Trophoblast cell (in vitro differentiated cells and primary cell): ENCODE results near the gene EFCAB9.

Source experiments
- DNase-seq, 2 donors: peaks; one replicate each; pipeline ENCODE4 v3.0.0-alpha.2; 2016
- H2AFZ ChIP-seq: 2 replicates; pipeline ENCODE4 v1.6.1; 2013; ENCODE audit warnings: low read length, moderate library complexity, mild to moderate bottlenecking; ENCODE audit not compliant: insufficient read depth, poor library complexity
- H2AK5ac ChIP-seq: 2 replicates; pipeline ENCODE4 v1.6.1; 2013; ENCODE audit warnings: mild to moderate bottlenecking, low read length
- H2BK120ac ChIP-seq: 2 replicates; pipeline ENCODE4 v1.6.1; 2013; ENCODE audit warnings: low read length, mild to moderate bottlenecking, moderate library complexity; ENCODE audit not compliant: insufficient read depth, poor library complexity
- H2BK12ac ChIP-seq: 2 replicates; pipeline ENCODE4 v1.6.1; 2013; ENCODE audit warnings: mild to moderate bottlenecking, low read length, moderate library complexity
- H2BK5ac ChIP-seq: 2 replicates; pipeline ENCODE4 v1.6.1; 2013; ENCODE audit warnings: low read length, low read depth, moderate library complexity, mild to moderate bottlenecking; ENCODE audit not compliant: poor library complexity
- H3K14ac ChIP-seq: 2 replicates; pipeline ENCODE4 v1.6.1; 2013; ENCODE audit warnings: mild to moderate bottlenecking, low read length
- H3K18ac ChIP-seq: 2 replicates; pipeline ENCODE4 v1.6.1; 2013; ENCODE audit warnings: mild to moderate bottlenecking, low read length
- H3K23ac ChIP-seq: 2 replicates; pipeline ENCODE4 v1.6.1; 2013; ENCODE audit warnings: low read length
- H3K27ac ChIP-seq: 2 replicates; pipeline ENCODE4 v1.5.1; 2013; ENCODE audit warnings: low read depth, mild to moderate bottlenecking, inconsistent platforms, low read length, moderate library complexity
- H3K27me3 ChIP-seq: 2 replicates; pipeline ENCODE4 v1.6.1; 2013; ENCODE audit warnings: inconsistent platforms, mild to moderate bottlenecking, low read length, moderate library complexity; ENCODE audit not compliant: insufficient read depth
- H3K36me3 ChIP-seq, 2 experiments: 1 replicate in 1 of 2; 2 replicates in 1 of 2; pipeline ENCODE4 v1.6.1; 2013; ENCODE audit warnings: low read length in 2 of 2, mild to moderate bottlenecking in 2 of 2, moderate library complexity in 1 of 2; ENCODE audit not compliant: insufficient read depth in 2 of 2, control insufficient read depth in 1 of 2
- H3K4ac ChIP-seq: 2 replicates; pipeline ENCODE4 v1.6.1; 2013; ENCODE audit warnings: low read depth, mild to moderate bottlenecking, low read length, moderate library complexity
- H3K4me1 ChIP-seq, 2 experiments: 1 replicate in 1 of 2; 2 replicates in 1 of 2; pipeline ENCODE4 v1.6.1; 2013; ENCODE audit warnings: low read length in 2 of 2, mild to moderate bottlenecking in 2 of 2, moderate library complexity in 1 of 2; ENCODE audit not compliant: insufficient read depth in 2 of 2, control insufficient read depth in 1 of 2
- H3K4me2 ChIP-seq: 2 replicates; pipeline ENCODE4 v1.6.1; 2013; ENCODE audit warnings: inconsistent platforms, mild to moderate bottlenecking, low read length, moderate library complexity
- H3K4me3 ChIP-seq: 2 replicates; pipeline ENCODE4 v1.5.1; 2013; ENCODE audit warnings: mild to moderate bottlenecking, low read depth, low read length, inconsistent platforms
- H3K79me1 ChIP-seq: one replicate; pipeline ENCODE4 v1.6.1; 2013; ENCODE audit warnings: low read length
- H3K79me2 ChIP-seq: 2 replicates; pipeline ENCODE4 v1.6.1; 2013; ENCODE audit warnings: low read length, mild to moderate bottlenecking; ENCODE audit not compliant: control insufficient read depth, insufficient read depth, poor library complexity
- H3K9ac ChIP-seq: 2 replicates; pipeline ENCODE4 v1.6.1; 2013; ENCODE audit warnings: mild to moderate bottlenecking, low read length
- H3K9me3 ChIP-seq: 2 replicates; pipeline ENCODE4 v1.6.1; 2013; ENCODE audit warnings: low read depth, mild to moderate bottlenecking, control low read depth, inconsistent platforms, low read length; ENCODE audit not compliant: insufficient read depth
- H4K12ac ChIP-seq: 2 replicates; pipeline ENCODE4 v1.6.1; 2013; ENCODE audit warnings: low read depth, mild to moderate bottlenecking, low read length, moderate library complexity
- H4K8ac ChIP-seq: 2 replicates; pipeline ENCODE4 v1.6.1; 2013; ENCODE audit warnings: low read depth, mild to moderate bottlenecking, low read length, moderate library complexity
- H4K91ac ChIP-seq: one replicate; pipeline ENCODE4 v1.6.1; 2013; ENCODE audit warnings: low read depth, mild to moderate bottlenecking, low read length, moderate library complexity
- WGBS: extraction: QIAGEN DNeasy Blood & Tissue Kit; methylation state at CpG from one replicate; pipeline ENCODE4 v1.1.7; 2013; ENCODE audit warnings: missing lambda C conversion rate; ENCODE audit not compliant: insufficient read length, insufficient coverage; ENCODE audit errors: extremely low coverage; 5-methylcytosine and 5-hydroxymethylcytosine counted together

EFCAB9 gene

DNA sequence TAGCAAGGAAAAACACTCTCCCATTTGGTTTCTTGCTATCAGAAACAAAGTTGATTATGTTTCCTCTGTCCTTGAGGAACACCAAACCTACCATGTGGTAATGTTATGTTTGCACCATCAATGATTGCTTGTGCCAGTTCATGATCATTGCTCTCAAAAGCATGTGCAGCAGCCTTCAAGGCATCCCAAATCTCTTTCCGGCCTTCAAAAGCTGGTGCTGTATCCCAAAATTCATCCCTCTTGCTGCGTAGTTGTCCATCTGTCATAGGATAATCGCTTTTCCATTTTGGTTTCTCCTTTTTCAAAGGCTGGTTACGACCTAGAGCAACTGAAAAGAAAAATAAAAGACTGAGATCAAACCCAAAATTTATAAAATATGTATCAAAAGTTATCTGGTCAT lies 40.1 kb downstream of the EFCAB9 start:
- no peak overlapping the region for H3K27ac ChIP-seq

DNA sequence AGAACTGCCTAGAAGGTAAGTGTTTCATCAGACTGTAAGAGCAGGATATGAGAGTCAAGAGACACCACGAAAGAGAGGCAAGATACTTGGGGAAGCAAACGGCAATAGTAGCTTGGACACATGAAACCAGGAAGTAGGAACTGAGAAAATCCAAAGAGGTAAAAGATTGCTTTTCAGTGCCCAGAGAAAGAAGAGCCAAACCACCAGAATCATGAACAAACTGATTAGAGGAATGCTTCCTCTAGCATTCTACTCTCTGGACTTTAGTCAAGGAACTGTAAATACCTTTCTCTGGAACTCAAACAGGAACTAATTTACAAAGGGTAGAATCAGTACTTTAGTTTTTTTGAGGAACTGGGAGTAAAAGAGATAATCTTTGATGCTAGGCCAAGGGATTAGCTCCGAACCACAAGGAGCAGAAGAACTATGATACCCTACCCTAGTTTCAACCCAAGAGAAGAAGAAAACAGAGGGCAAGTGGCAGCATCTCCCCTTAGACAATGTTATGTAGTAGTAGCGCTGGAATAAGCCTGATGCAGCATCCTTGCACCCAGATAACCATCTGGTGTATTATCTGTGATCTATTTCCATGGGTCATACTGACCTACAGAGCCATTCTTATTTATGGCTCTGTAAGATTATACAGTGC lies 41.3 kb downstream of the EFCAB9 start:
- Histone ChIP-seq H4K8ac (no peak overlapping the region), H2AK5ac (no peak overlapping the region), H3K27me3 (no peaks in the 10 kb centered on the region), H3K4me3 (no peak overlapping the region), H4K91ac (no peak overlapping the region), H2BK120ac (no peak overlapping the region), H4K12ac (no peak overlapping the region), H3K14ac (no peak overlapping the region), H3K79me1 (no peaks in the 10 kb centered on the region), H3K4me2 (no peak overlapping the region), H2BK5ac (no peak overlapping the region), H3K9ac (no peak overlapping the region), H2AFZ (no peak overlapping the region), H2BK12ac (no peak overlapping the region), H3K23ac (no peak overlapping the region), H3K4me1 (peaks cover 0 to 2% of the 10 kb centered on the region in 2 experiments), H3K36me3 (peaks cover 10% of the 10 kb centered on the region in 2 experiments), H3K18ac (no peak overlapping the region), H3K27ac (no peak overlapping the region), H3K79me2 (no peaks in the 10 kb centered on the region), H3K9me3 (no peaks in the 10 kb centered on the region), H3K4ac (no peak overlapping the region)
- WGBS = no CpG with 5 or more reads among the region's 4 CpGs
- no peak for DNase-seq

More for the DNA sequence above, 40.1 kb downstream of the EFCAB9 start:
- DNase-seq = no peak
- whole genome bisulfite sequencing = no CpG with 5 or more reads among the region's 4 CpGs
- no peak overlapping the region for H3K4ac ChIP-seq
- no peak overlapping the region for H4K12ac ChIP-seq
- H3K18ac ChIP-seq = no peak overlapping the region
- peaks cover 10 to 11% of the 10 kb centered on the region in 2 experiments for H3K36me3 ChIP-seq
- no peak overlapping the region for H2BK12ac ChIP-seq
- no peak overlapping the region for H2AK5ac ChIP-seq
- peaks cover 0 to 2% of the 10 kb centered on the region in 2 experiments for H3K4me1 ChIP-seq
- H3K9me3 ChIP-seq = no peaks in the 10 kb centered on the region
- H3K9ac ChIP-seq = no peak overlapping the region
- H3K23ac ChIP-seq = no peak overlapping the region
- no peak overlapping the region for H3K14ac ChIP-seq
- no peaks in the 10 kb centered on the region for H3K79me1 ChIP-seq
- no peaks in the 10 kb centered on the region for H3K27me3 ChIP-seq
- no peak overlapping the region for H4K8ac ChIP-seq
- H2BK120ac ChIP-seq = no peak overlapping the region
- no peak overlapping the region for H4K91ac ChIP-seq
- H3K79me2 ChIP-seq = no peaks in the 10 kb centered on the region
- H3K4me3 ChIP-seq = no peak overlapping the region
- no peak overlapping the region for H2BK5ac ChIP-seq
- no peak overlapping the region for H3K4me2 ChIP-seq
- no peak overlapping the region for H2AFZ ChIP-seq

DNA sequence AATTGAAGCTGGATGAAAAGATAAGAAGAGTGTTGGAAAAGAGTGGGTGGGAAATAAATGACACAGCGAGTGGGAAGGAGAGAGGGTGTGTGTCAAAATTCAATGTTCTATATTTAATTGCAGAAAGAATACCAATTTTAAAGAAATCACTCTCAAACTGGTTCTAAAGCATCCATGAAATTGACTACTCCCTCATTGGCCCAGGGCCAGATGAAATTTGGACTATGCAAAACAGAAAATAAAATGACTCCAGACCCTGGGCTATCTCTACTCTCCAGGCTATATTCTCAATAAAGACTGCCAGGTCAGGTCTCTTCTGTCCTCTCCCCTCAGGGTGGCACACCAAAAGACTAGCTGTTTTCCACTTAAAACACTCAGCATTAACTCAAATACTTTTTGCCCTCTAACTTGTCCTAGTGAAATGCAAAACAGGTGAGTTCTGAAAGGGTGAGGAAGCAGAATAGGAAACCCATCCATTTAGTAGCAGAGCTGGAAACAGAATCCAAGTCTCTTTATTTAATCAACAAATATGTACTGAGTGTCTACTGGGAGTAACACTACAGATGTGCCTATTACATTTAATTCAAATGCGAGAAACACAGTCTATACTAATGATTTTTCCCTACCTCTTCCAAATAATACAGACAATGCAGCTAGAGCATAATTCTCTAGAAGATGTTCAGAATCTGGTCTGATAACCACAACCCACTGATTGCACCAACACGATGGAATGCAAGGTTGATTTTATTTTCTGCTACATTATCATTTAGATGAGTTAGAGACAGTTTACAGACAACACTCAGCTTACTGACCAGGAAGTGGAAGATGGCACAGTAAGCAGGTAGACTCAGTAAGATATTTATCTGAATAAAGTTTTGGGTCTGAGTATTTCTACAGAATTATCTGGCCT lies 42.1 kb downstream of the EFCAB9 start:
- DNase-seq = no peak
- Histone ChIP-seq H3K9me3 (no peaks in the 10 kb centered on the region), H3K79me2 (no peaks in the 10 kb centered on the region), H4K8ac (no peak overlapping the region), H3K4me3 (no peak overlapping the region), H3K27me3 (no peaks in the 10 kb centered on the region), H3K79me1 (no peaks in the 10 kb centered on the region), H2AFZ (no peak overlapping the region), H3K18ac (no peak overlapping the region), H2BK5ac (no peak overlapping the region), H3K14ac (no peak overlapping the region), H4K91ac (no peak overlapping the region), H3K4me2 (no peak overlapping the region), H4K12ac (no peak overlapping the region), H2AK5ac (no peak overlapping the region), H2BK12ac (no peak overlapping the region), H3K36me3 (peaks cover 7 to 10% of the 10 kb centered on the region in 2 experiments), H3K23ac (no peak overlapping the region), H3K27ac (no peak overlapping the region), H2BK120ac (no peak overlapping the region), H3K4ac (no peak overlapping the region), H3K9ac (no peak overlapping the region), H3K4me1 (peaks cover 0 to 2% of the 10 kb centered on the region in 2 experiments)
- WGBS = 100% methylated on average over 1 of the region's 3 CpGs

DNA sequence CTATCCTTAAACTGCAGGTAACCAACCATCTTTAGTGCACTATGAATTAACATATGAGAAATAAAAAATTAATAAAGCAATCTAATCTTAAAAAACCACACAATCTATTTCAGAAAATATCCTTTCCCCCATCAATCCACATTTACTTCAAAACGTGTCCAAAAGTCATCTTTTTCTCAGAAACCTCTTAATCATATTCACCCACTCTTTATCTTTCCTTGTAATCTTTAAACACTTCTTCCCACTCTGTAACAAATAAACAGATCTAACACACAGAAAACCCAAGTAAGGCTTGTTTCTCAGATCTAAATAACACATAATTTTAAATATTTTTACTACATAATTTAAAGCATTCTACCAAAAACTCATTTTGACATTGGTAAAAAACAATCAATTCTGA lies 44.4 kb downstream of the EFCAB9 start:
- Histone ChIP-seq H2BK120ac (no peak overlapping the region), H3K4me2 (no peak overlapping the region), H3K14ac (no peak overlapping the region), H2BK12ac (no peak overlapping the region), H3K79me1 (no peaks in the 10 kb centered on the region), H2AK5ac (no peak overlapping the region), H4K12ac (no peak overlapping the region), H4K91ac (no peak overlapping the region), H3K36me3 (no peaks in the 10 kb centered on the region), H3K4me3 (no peak overlapping the region), H3K18ac (no peak overlapping the region), H3K9me3 (no peaks in the 10 kb centered on the region), H3K4ac (no peak overlapping the region), H2BK5ac (no peak overlapping the region), H2AFZ (no peak overlapping the region), H3K9ac (no peak overlapping the region), H4K8ac (no peak overlapping the region), H3K27me3 (no peaks in the 10 kb centered on the region), H3K23ac (no peak overlapping the region), H3K27ac (no peak overlapping the region), H3K4me1 (peaks cover 0 to 2% of the 10 kb centered on the region in 2 experiments), H3K79me2 (no peaks in the 10 kb centered on the region)
- no peak for DNase-seq
- 100% methylated on average over 1 of the region's 1 CpG for WGBS
